Left lobe of liver (tissue), 2 donors: Measurements from ENCODE around the gene NUCB1. TPM values are rescaled to one million over a fixed set of nuclear protein-coding genes. Genes with fewer than 3 reads are reported as not detected.
"Not testable (repeated sequence)": the region's sequence is repeated elsewhere in the genome, so short reads cannot be mapped to it uniquely, and the experiment has no call there.

Experiments used
- ATAC-seq: fragments of 200-7000 bp; cut with Tn5 transposase; one replicate; pipeline ENCODE4 v1.9.1; 2020; ENCODE audit warnings: mild to moderate bottlenecking, moderate library complexity
- DNase-seq: peaks from one replicate; pipeline ENCODE4 v3.0.0-alpha.2; 2020; ENCODE audit warnings: low spot score
- total RNA-seq: library from RNA; stranded (reverse); gene quantifications from one replicate; pipeline ENCODE4 v1.2.1, GENCODE V29; 2021
- donor health status: DM: no; HTN: no; CAD: no; lungs with moderate emphysema.
- donor health status: DM: no; HTN: yes; CAD: no.

NUCB1 gene
- 300 TPM for total RNA-seq

GRCh38 chr19:48899781-48900476, at the start of gene NUCB1:
NUCB1 (plus strand) TSS chr19:48900312; CDS start chr19:48900797, 485 bp downstream.
- ATAC-seq (peak; percentile 97), DNase-seq (peak; percentile 99)

DNA sequence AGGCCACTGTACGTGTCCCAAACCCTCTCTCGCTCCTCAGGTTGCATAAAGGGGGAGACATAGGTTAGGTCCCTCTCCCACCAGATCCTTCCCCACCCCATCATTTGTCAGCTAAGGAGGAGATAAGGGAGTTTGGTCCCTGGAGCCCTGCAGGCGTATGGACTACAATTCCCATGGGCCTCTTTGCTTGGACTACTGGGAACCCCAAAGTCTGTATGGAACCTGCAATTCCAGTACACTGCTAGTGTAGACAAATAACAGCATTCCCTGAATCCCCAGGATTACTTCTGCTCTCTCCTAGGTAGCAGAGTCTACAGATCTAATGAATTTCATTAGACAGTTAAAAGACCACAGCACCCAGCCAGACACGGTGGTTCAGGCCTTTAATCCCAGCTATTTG, 47.8 kb upstream of the NUCB1 start:
- DNase-seq, result no peak

DNA sequence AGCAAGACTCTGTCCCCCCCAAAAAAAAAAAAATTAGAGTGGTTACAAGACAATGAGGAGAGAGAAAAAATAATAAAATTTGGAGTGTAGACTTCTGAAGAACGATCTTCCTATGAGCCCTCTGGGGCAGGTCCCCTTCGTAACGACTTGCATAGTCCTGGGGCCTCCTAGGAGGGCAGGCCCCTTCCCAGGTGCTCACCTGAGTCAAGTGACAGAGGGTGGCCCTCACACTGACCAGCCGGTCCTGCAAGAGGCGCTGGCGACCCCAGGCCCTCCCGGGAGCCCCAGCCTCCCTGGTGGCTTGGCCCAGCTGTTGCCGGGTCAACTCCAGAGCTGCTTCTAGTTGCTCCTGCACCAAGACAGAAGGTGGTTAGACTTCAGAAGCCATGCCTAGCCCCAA, 46.6 kb upstream of the NUCB1 start:
- DNase-seq (no peak), ATAC-seq (no peak)

More for the DNA sequence above, 47.8 kb upstream of the NUCB1 start:
- no peak for ATAC-seq

GRCh38 chr19:48854103-48854502, 46.0 kb upstream of the NUCB1 start:
- ATAC-seq, result no peak
- no peak for DNase-seq

- no peak for ATAC-seq
- no peak for DNase-seq
Measured at GRCh38 chr19:48856921-48857320, 43.2 kb upstream of the NUCB1 start.

DNA sequence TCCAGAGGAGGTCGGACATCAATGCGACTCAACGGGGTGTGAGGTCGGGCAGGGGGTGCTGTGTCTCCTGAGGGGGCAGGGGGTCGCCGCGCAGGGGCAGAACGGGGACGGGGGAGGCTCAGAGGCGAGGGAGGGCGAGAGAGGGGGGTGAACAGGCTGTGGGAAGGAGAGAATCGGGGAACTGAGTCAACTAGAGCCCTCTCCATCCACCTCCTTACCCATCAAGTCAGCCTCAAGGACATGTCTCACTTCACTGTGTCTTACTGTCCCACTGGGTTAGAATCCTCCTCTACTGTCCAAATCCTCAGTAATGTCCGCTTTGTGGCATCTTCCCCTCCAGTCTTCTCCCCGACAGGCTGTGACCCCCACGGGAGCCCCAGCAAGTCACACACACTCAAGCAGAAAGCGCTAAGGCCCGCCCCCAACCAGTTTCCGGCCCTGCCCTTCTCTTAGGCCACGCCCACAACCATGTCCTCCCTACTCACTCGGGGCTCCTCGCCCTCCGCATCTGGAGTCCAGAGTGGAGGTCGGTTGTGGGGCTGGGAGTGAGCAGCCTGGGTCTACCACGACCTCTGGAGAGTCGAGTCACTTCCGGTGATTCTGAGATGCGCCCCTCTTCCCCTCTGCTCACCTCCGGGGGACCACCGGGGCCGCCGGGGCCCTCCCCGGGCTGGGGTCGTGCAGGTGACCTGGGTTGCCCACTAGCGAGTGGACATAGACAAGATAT, 41.0 kb upstream of the NUCB1 start:
- peak; percentile 15 for ATAC-seq
- DNase-seq, result no peak

- peak; percentile 83 for ATAC-seq
- peak; percentile 67 for DNase-seq
Measured at GRCh38 chr19:48859711-48860572, 40.2 kb upstream of the NUCB1 start.

DNA sequence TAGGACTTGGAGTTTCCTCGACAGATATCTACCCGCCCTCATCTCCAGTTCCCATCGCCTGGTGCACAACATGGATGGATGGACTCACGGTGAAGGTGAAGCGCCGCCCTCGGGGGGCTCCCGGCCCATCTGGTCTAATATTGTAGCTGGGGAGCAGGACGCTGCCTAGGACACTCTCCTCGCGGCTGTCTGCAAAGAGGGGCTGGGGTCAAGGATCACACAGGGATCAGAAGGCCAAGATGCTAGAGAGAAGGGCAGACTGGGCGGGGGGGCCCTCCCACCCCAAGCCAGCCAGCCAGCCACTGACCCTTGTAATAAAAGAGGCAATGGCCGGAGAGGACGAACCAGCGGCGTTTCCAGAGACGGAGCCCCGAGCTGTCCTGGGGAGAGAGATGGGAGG, 38.8 kb upstream of the NUCB1 start:
- no peak for DNase-seq

DNA sequence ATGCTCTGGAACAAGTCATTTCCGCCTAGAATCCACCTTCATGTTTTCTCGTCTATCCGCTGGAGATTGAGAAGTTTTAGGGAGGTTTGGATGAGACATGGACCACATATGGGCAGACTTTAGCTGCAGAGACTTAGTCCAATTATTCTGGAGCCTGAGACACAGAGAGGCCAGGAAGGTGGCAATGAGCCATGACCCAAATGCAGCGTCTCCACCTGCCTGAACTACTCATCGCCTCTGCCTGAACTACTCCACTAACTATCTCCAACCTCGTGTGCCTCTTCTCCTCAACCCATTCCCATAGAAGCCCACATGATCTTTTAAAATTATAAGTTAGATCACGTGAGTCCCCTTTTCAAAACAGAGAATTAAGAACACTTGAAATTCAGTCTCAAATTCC, 37.3 kb upstream of the NUCB1 start:
- no peak for DNase-seq
- no peak for ATAC-seq

More for the DNA sequence above, 38.8 kb upstream of the NUCB1 start:
- ATAC-seq, result no peak

DNA sequence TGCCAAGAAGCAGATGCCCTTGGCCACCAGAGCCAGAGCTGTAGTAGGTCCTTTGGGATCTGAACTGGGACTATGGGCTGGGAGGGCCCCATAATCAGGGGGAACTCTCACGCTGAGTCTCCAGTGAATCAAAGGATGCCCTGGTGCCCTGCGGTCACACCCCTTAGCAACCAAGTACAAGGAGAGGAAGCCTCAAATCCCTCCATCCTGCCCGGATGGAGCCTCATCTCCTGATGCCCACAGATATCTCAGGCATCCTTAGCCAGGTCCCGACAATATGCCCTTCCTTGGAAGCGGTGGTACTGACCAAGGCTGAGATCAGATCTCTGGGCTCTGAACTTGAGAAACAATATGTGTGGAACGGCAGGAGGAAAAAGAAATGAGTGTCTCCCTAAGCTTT, 33.4 kb upstream of the NUCB1 start:
- DNase-seq (no peak), ATAC-seq (no peak)

DNA sequence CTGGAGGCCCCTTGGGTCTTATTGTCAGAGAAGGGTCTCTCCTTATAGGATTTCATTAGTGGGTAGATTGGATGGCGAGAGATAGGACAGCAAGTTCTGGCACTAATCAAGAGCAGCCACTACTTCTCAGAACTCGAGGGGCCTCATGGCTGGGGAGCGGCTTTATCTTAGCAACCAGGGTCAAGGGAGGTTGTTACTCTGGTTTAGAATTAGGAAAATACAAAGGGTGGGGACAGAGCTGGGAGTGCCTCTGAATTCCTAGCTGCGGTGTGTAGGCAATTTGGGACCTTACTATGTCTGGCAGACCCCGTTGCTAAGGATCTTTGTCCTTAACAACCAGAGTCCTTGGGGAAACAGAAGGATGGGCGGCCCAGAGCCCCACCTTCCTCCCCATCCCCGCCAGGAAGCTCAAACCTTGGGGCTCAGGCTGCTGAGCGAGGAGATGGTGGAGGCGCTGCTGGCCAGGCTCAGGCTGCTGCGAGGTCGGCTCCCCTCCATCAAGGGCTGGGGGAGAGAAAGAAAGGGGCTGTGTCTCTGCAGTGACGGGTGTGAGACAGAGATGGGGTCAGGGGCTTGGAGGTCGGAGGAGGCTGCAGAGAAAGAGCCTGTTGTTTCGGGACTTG, 32.9 kb upstream of the NUCB1 start:
- DNase-seq (no peak), ATAC-seq (no peak)

DNA sequence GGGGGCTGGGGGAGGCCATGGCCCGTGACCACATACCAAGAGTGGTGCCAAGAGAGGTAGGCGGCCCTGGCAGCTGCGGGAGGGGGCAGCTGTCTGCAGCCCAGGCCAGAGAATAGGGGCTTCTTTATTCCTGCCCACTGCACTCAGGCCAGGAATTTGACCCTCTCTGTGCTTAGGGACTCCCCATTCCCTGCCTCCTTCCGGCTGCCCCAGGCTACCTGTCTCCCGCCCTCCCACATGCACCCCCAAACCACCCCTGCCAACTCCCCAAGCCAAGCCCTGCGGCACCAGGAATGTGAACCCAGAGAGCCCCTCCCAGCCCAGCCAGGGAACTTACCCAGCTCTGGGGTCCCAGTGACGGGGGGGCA, 32.4 kb upstream of the NUCB1 start:
- ATAC-seq (no peak), DNase-seq (no peak)

- ATAC-seq, result peak; percentile 59
- DNase-seq, result peak; percentile 74
Measured at GRCh38 chr19:48868114-48868886, 31.8 kb upstream of the NUCB1 start, which contains the start of gene PLEKHA4. PLEKHA4 (minus strand) TSS chr19:48868617; CDS start chr19:48867620, 997 bp downstream.

- ATAC-seq (no peak), DNase-seq (no peak)
Measured at GRCh38 chr19:48870048-48870447, 30.1 kb upstream of the NUCB1 start.

DNA sequence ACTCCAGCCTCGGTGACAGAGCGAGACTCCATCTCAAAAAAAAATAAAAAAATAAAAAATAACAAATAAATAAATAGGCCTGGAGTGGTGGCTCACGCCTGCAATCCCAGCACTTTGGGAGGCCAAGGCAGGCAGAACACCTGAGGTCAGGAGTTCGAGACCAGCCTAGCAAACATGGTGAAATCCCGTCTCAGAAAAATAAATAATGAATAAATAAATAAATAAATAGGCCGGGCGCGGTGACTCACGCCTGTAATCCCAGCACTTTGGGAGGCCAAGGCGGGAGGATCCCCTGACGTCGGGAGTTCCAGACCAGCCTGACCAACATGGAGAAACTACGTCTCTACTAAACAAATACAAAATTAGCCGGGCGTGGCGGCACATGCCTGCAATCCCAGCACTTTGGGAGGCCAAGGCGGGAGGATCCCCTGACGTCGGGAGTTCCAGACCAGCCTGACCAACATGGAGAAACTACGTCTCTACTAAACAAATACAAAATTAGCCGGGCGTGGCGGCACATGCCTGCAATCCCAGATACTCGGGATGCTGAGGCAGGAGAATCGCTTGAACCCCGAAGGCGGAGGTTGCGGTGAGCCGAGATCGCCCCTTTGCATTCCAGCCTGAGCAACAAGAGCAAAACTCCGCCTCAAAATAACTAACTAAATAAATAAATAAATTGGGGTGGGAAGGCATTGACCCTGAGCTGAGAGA, 28.5 kb upstream of the NUCB1 start:
- not testable (repeated sequence) for ATAC-seq, DNase-seq

DNA sequence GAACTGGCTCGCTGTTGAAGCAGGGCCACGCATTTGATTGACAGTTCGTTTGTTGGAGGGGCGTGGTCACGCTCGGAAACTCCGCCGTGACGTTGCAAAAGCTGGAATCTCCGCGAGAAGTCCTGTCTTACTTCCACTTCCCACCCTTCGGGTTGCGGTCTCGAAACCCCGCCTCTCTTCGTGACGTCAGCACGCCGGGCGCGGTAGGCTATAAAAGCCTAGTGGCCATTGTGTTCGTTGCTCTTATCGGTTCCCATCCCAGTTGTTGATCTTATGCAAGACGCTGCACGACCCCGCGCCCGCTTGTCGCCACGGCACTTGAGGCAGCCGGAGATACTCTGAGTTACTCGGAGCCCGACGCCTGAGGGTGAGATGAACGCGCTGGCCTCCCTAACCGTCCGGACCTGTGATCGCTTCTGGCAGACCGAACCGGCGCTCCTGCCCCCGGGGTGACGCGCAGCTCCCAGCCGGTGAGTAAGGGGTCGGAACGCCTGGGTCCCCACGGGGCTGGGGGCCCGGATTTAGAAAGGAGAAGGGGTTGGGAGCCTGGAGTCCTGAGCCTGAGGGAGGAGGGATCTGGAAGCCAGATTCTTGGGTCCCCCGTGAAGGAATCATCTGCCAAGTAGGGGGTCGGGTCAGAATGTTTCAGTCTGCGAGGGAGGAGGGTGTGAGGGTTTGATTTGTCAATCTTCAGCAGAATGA, 27.8 kb upstream of the NUCB1 start, which contains the start of gene PPP1R15A:
Gene PPP1R15A (plus strand): TSS at position 240 of the 702 bp plus-strand sequence. CDS start 813 bp downstream, outside the sequence.
- peak; percentile 81 for ATAC-seq
- peak; percentile 99 for DNase-seq

GRCh38 chr19:48872884-48873475, 27.1 kb upstream of the NUCB1 start:
- peak; percentile 76 for DNase-seq
- peak; percentile 52 for ATAC-seq
